Breast epithelium (tissue), 3 donors: ENCODE measurements around the gene NOPCHAP1.

ENCODE experiments used
- POLR2AphosphoS5 ChIP-seq, 3 donors: sonication (generic); formaldehyde crosslinking; IDR thresholded peaks; one replicate each; pipeline ENCODE4 v1.6.1; 2017; ENCODE audit warnings: antibody characterized with exemption in 3 of 3
- TF ChIP-seq, protein P1 (sequence below), 3 donors: fragments of 450-650 bp; IDR thresholded peaks; one replicate each; pipeline ENCODE4 v1.5.1; 2016 to 2017; ENCODE audit warnings: antibody characterized with exemption in 3 of 3, mild to moderate bottlenecking in 3 of 3, moderate library complexity in 3 of 3

DNA sequence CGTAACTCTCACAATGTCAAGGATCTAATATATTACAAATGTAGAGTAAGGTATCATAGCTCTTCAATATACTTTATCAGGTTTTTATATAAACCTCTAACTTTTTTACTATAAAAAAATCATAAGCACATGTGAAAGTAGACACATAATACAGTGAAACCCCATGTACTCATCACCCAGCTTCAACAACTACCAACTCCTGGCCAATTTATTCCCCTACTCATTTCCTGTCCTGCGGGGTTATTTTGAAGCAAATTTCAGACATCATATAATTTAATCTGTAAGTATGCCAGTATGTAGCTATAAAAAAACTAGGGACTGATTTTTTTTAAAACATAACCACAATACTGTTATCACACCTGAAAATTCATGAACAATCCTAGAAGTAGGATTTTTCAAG, 47.7 kb downstream of the NOPCHAP1 start:
- TF ChIP-seq, protein P1, sequence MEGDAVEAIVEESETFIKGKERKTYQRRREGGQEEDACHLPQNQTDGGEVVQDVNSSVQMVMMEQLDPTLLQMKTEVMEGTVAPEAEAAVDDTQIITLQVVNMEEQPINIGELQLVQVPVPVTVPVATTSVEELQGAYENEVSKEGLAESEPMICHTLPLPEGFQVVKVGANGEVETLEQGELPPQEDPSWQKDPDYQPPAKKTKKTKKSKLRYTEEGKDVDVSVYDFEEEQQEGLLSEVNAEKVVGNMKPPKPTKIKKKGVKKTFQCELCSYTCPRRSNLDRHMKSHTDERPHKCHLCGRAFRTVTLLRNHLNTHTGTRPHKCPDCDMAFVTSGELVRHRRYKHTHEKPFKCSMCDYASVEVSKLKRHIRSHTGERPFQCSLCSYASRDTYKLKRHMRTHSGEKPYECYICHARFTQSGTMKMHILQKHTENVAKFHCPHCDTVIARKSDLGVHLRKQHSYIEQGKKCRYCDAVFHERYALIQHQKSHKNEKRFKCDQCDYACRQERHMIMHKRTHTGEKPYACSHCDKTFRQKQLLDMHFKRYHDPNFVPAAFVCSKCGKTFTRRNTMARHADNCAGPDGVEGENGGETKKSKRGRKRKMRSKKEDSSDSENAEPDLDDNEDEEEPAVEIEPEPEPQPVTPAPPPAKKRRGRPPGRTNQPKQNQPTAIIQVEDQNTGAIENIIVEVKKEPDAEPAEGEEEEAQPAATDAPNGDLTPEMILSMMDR (IDR thresholded peaks at IDR 0.05), result no peak
- TF ChIP-seq POLR2AphosphoS5 (IDR thresholded peaks at IDR 0.05), result no peak
